GM21619 (cell line): ENCODE data around the gene ZNHIT2.
"Not testable (repeated sequence)": the region's sequence is repeated elsewhere in the genome, so short reads cannot be mapped to it uniquely, and the experiment has no call there.

Source experiments
- ATAC-seq: cut with Tn5 transposase; IDR thresholded peaks from one replicate; pipeline ENCODE4 v1.9.1; 2021; ENCODE audit not compliant: unreplicated experiment

Gene ZNHIT2

GRCh38 chr11:65120831-65121230 lies 3.3 kb upstream of the ZNHIT2 start:
- no peak for ATAC-seq

- no peak for ATAC-seq
Observed at GRCh38 chr11:65119670-65119995, 2.1 kb upstream of the ZNHIT2 start.

GRCh38 chr11:65118891-65119669 lies 1.6 kb upstream of the ZNHIT2 start:
- not testable (repeated sequence) for ATAC-seq

GRCh38 chr11:65118097-65118837 lies 766 bp upstream of the ZNHIT2 start:
- ATAC-seq = no peak

- ATAC-seq = no peak
Observed at GRCh38 chr11:65116370-65117205, 913 bp downstream of the ZNHIT2 start.

GRCh38 chr11:65115361-65116082 lies 2.0 kb downstream of the ZNHIT2 start:
- ATAC-seq = no peak

GRCh38 chr11:65114538-65115171 lies 2.8 kb downstream of the ZNHIT2 start:
- ATAC-seq = no peak

GRCh38 chr11:65113839-65114238 lies 3.7 kb downstream of the ZNHIT2 start:
- no peak for ATAC-seq

GRCh38 chr11:65113361-65113756 lies 4.1 kb downstream of the ZNHIT2 start:
- ATAC-seq = no peak

- peak; percentile 27 for ATAC-seq
Observed at GRCh38 chr11:65112546-65113360, 4.7 kb downstream of the ZNHIT2 start.

GRCh38 chr11:65111744-65112545 lies 5.6 kb downstream of the ZNHIT2 start, which contains the start of gene TM7SF2:
TM7SF2 (plus strand) TSS chr11:65111872; CDS start chr11:65112016, 144 bp downstream.
- ATAC-seq = peak; percentile 62

GRCh38 chr11:65111159-65111743 lies 6.2 kb downstream of the ZNHIT2 start:
- no peak for ATAC-seq

GRCh38 chr11:65110354-65110861 lies 7.1 kb downstream of the ZNHIT2 start:
- no peak for ATAC-seq

- no peak for ATAC-seq
Observed at GRCh38 chr11:65109231-65110198, 8.0 kb downstream of the ZNHIT2 start.

- ATAC-seq = no peak
Observed at GRCh38 chr11:65108469-65109123, 8.9 kb downstream of the ZNHIT2 start.

- no peak for ATAC-seq
Observed at GRCh38 chr11:65107751-65108468, 9.6 kb downstream of the ZNHIT2 start.
